WERI-Rb-1 (cell line): ENCODE measurements around the gene GIN1.

Experiments used
- DNase-seq: peaks from one replicate; pipeline ENCODE4 v3.0.0-alpha.2; 2020
- H3K27ac ChIP-seq: fragments of 250-450 bp; sonication (Bioruptor Pico); 2 replicates; pipeline ENCODE4 v1.5.1; 2020; ENCODE audit warnings: mild to moderate bottlenecking, moderate library complexity
- H3K27me3 ChIP-seq: fragments of 250-450 bp; sonication (Bioruptor Pico); 2 replicates; pipeline ENCODE4 v1.5.1; 2021; ENCODE audit warnings: mild to moderate bottlenecking, low read depth, moderate library complexity; ENCODE audit not compliant: insufficient read depth, severe bottlenecking
- H3K36me3 ChIP-seq: fragments of 250-450 bp; sonication (Bioruptor Pico); 2 replicates; pipeline ENCODE4 v1.5.1; 2020; ENCODE audit warnings: mild to moderate bottlenecking, moderate library complexity
- H3K4me3 ChIP-seq: 2 replicates; pipeline ENCODE4 v1.5.1; 2011; ENCODE audit warnings: low read depth, mild to moderate bottlenecking, control low read depth, low read length
- H3K9me3 ChIP-seq: fragments of 250-450 bp; sonication (Bioruptor Pico); 2 replicates; pipeline ENCODE4 v1.5.1; 2021; ENCODE audit warnings: mild to moderate bottlenecking, moderate library complexity; ENCODE audit not compliant: severe bottlenecking
- CTCF ChIP-seq: IDR thresholded peaks from 2 replicates; pipeline ENCODE4 v1.5.1; 2011; ENCODE audit warnings: low read depth, mild to moderate bottlenecking, control low read depth, inconsistent platforms, low read length

GIN1 gene

GRCh38 chr5:103037673-103038455 is 82.1 kb downstream of the GIN1 start:
- H3K9me3 ChIP-seq = no peaks in the 10 kb centered on the region
- no peaks in the 10 kb centered on the region for H3K36me3 ChIP-seq
- H3K4me3 ChIP-seq = no peak overlapping the region
- no peak overlapping the region for H3K27ac ChIP-seq
- no peak for TF ChIP-seq CTCF
- no peak for DNase-seq
- H3K27me3 ChIP-seq = no peaks in the 10 kb centered on the region

GRCh38 chr5:103036601-103037000 is 83.3 kb downstream of the GIN1 start:
- no peaks in the 10 kb centered on the region for H3K9me3 ChIP-seq
- H3K27ac ChIP-seq = no peak overlapping the region
- no peaks in the 10 kb centered on the region for H3K36me3 ChIP-seq
- no peak overlapping the region for H3K4me3 ChIP-seq
- DNase-seq = no peak
- H3K27me3 ChIP-seq = no peaks in the 10 kb centered on the region
- TF ChIP-seq CTCF = no peak
